ENCODE measurements around the gene B3GLCT.

The B3GLCT gene

DNA sequence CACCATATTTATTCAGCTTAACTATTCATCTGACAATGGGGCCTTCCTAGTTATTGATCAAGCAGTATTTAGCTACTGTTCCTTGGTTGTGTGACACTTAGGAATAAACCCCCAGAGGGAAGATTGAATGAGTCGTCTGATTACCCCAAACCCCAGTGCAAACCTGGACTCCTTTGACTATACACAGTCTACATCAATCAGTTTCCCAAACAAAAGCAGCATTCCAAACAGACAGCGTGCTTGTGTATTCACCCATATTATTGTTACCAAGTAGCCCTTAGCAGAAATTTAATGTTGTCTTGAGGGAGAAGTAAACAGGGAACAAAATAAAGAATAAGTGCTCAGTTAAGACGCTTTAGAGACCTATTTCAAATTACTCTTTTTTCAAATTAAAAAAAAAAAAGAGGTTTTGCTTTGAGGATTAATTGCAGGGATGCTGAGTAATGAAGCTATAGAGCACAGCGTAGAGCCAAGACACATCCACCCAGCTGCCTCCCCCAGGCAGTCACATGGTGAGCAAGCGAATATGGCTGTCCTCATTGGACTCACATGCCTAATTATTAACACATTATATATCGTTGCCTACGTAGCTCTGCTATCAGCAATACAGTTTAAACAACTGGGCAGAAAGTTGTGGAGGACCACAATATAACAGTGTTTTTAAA lies 14.7 kb upstream of the B3GLCT start:
- Histone ChIP-seq H3K4me3 (ENCODE audit: low read depth in 1 of 2, low read length in 2 of 2) (no peak overlapping the region), H3K27me3 (ENCODE audit: low read depth, low read length) (no peaks in the 10 kb centered on the region), H3K36me3 (ENCODE audit: control insufficient read depth in 1 of 2, insufficient read depth in 2 of 2, low read length in 2 of 2) (no peaks in the 10 kb centered on the region), H3K4me1 (ENCODE audit: control insufficient read depth in 1 of 2, insufficient read depth in 2 of 2, low read length in 2 of 2) (no peaks in the 10 kb centered on the region), H3K27ac (ENCODE audit: low read length) (no peak overlapping the region), H3K9me3 (ENCODE audit: control insufficient read depth in 1 of 2, low read length in 2 of 2) (no peaks in the 10 kb centered on the region)

DNA sequence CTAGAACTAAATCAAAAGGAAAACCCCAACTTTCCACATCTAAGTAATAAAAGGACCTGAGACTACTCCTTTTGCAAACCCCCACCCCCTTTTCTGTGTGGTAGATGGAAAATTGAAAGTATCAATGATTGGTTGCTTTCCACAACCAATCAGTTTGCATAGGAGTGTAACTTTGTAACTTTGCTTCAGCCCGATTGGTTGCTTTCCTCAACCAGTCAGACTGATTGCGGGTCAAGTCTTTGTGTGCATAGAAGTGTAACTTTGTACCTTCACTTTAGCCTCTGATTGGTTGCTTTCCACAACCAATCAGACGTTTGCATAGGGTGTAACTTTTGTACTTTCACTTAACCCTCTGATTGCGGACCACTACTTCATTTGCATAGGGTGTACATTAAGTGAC lies 8.0 kb upstream of the B3GLCT start:
- no peak overlapping the region for H3K4me3 ChIP-seq (ENCODE audit: low read depth in 1 of 2, low read length in 2 of 2)
- H3K9me3 ChIP-seq (ENCODE audit: control insufficient read depth in 1 of 2, low read length in 2 of 2), result no peaks in the 10 kb centered on the region
- no peaks in the 10 kb centered on the region for H3K27me3 ChIP-seq (ENCODE audit: low read depth, low read length)
- no peak overlapping the region for H3K27ac ChIP-seq (ENCODE audit: low read length)
- H3K4me1 ChIP-seq (ENCODE audit: control insufficient read depth in 1 of 2, insufficient read depth in 2 of 2, low read length in 2 of 2), result no peaks in the 10 kb centered on the region
- H3K36me3 ChIP-seq (ENCODE audit: control insufficient read depth in 1 of 2, insufficient read depth in 2 of 2, low read length in 2 of 2), result no peaks in the 10 kb centered on the region

DNA sequence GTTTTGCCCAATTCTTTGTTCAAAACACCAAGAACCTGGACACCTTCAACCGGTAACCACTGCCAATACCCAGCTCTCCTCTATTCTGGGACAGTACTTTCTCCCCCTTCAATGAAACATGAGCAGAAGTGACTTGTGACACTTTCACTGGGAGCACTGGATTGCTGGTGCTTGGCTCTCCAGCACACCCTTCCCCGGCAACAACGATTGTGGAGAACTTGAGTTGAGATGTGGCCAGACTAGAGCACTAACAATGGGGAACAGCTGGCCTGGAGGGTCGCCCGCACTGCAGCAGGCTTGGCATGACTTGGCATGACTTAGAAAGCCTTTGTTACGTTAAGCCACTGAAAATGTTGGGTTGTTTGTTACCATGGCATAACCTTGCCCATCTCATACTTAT lies 7.5 kb upstream of the B3GLCT start:
- Histone ChIP-seq H3K27me3 (ENCODE audit: low read depth, low read length) (no peaks in the 10 kb centered on the region), H3K4me1 (ENCODE audit: control insufficient read depth in 1 of 2, insufficient read depth in 2 of 2, low read length in 2 of 2) (no peaks in the 10 kb centered on the region), H3K27ac (ENCODE audit: low read length) (no peak overlapping the region), H3K4me3 (ENCODE audit: low read depth in 1 of 2, low read length in 2 of 2) (no peak overlapping the region), H3K9me3 (ENCODE audit: control insufficient read depth in 1 of 2, low read length in 2 of 2) (no peaks in the 10 kb centered on the region), H3K36me3 (ENCODE audit: control insufficient read depth in 1 of 2, insufficient read depth in 2 of 2, low read length in 2 of 2) (no peaks in the 10 kb centered on the region)

DNA sequence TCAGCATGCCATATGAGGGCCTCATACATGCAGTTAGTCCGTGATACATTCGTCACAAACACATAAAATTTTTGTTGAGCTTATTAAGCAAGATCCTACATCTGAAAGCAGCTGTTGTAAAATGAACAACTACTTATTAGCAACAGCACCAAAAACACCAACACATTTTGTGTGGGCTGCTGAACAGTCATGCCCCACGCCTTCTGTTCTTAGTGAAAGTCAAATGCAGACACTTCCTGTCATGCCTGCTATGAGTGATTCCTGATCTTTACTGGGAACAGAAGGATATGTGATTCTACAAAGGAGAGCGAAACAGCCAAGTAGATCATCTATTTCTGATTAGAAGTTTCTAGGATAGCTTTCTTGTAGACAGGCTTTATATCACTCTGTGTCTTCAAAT lies 4.2 kb upstream of the B3GLCT start:
- Histone ChIP-seq H3K27ac (ENCODE audit: low read length) (no peak overlapping the region), H3K4me3 (ENCODE audit: low read depth in 1 of 2, low read length in 2 of 2) (no peak overlapping the region), H3K4me1 (ENCODE audit: control insufficient read depth in 1 of 2, insufficient read depth in 2 of 2, low read length in 2 of 2) (peaks cover 0 to 3% of the 10 kb centered on the region in 2 donors), H3K27me3 (ENCODE audit: low read depth, low read length) (no peaks in the 10 kb centered on the region), H3K9me3 (ENCODE audit: control insufficient read depth in 1 of 2, low read length in 2 of 2) (no peaks in the 10 kb centered on the region), H3K36me3 (ENCODE audit: control insufficient read depth in 1 of 2, insufficient read depth in 2 of 2, low read length in 2 of 2) (no peaks in the 10 kb centered on the region)

DNA sequence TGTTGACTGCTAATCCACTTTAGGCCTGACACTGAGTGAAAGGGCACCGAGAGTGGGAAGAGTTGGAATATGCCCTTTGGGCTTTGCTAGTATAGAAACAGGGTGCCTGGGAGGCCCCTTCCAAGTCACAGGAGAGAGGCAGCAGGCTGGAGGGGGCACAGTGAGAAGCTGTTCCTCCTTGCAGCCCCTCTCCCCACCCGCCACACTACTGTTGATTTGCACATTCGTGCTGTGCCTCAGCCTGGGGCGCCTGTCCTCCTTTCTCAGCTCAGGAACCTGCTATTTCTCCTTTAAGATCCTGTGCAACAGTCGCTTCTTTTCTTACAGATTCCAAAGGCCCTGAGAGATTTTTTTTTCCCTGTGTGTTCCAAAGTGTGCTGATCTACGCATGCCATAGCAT lies 2.8 kb upstream of the B3GLCT start:
- Histone ChIP-seq H3K4me1 (ENCODE audit: control insufficient read depth in 1 of 2, insufficient read depth in 2 of 2, low read length in 2 of 2) (peaks cover 0 to 13% of the 10 kb centered on the region in 2 donors), H3K4me3 (ENCODE audit: low read depth in 1 of 2, low read length in 2 of 2) (no peak overlapping the region)

DNA sequence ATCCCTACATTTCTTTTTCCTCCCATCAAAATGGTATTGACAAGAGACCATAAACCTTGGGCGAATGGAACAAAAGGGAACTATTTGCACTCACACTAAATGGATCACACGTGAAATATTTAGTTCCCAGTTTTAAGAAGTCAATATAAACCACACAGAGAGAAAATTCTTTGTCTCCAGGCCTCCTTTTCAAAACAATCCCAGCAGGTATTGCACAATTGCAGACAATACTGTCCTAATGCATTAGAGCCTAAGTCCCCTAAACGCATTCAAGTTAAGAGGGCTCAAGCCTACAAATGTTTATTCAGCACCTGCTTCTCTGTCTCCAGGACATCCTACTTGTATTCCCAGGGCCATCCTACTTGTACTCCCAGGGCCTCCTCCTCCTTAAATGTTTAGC lies 1.3 kb upstream of the B3GLCT start:
- Histone ChIP-seq H3K4me3 (ENCODE audit: low read depth in 1 of 2, low read length in 2 of 2) (no peak overlapping the region), H3K9me3 (ENCODE audit: control insufficient read depth in 1 of 2, low read length in 2 of 2) (no peaks in the 10 kb centered on the region), H3K4me1 (ENCODE audit: control insufficient read depth in 1 of 2, insufficient read depth in 2 of 2, low read length in 2 of 2) (peaks cover 0 to 13% of the 10 kb centered on the region in 2 donors), H3K36me3 (ENCODE audit: control insufficient read depth in 1 of 2, insufficient read depth in 2 of 2, low read length in 2 of 2) (no peaks in the 10 kb centered on the region), H3K27me3 (ENCODE audit: low read depth, low read length) (no peaks in the 10 kb centered on the region), H3K27ac (ENCODE audit: low read length) (no peak overlapping the region)

More for the DNA sequence above, 2.8 kb upstream of the B3GLCT start:
- Histone ChIP-seq H3K27ac (ENCODE audit: low read length) (no peak overlapping the region), H3K9me3 (ENCODE audit: control insufficient read depth in 1 of 2, low read length in 2 of 2) (no peaks in the 10 kb centered on the region), H3K36me3 (ENCODE audit: control insufficient read depth in 1 of 2, insufficient read depth in 2 of 2, low read length in 2 of 2) (no peaks in the 10 kb centered on the region), H3K27me3 (ENCODE audit: low read depth, low read length) (no peaks in the 10 kb centered on the region)

DNA sequence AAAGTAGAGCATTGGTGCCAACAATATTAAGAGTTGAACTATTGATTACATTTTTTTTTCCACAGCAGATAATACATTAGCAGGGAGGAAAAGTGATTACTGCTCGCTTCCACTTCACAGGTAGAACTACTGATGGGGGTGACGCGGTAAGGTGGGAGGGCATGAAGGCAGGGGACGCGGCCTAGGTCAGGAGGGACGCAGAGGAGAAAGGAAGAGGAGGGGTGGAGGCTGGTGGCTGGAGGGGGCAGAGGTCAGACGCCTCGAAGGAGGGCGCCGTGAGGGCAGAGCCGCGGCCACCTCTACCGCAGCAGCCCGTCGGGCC lies 287 bp upstream of the B3GLCT start:
- H3K4me1 ChIP-seq (ENCODE audit: control insufficient read depth in 1 of 2, insufficient read depth in 2 of 2, low read length in 2 of 2), result peaks cover 0 to 13% of the 10 kb centered on the region in 2 donors
- no peaks in the 10 kb centered on the region for H3K36me3 ChIP-seq (ENCODE audit: control insufficient read depth in 1 of 2, insufficient read depth in 2 of 2, low read length in 2 of 2)
- no peaks in the 10 kb centered on the region for H3K27me3 ChIP-seq (ENCODE audit: low read depth, low read length)
- H3K4me3 ChIP-seq (ENCODE audit: low read depth in 1 of 2, low read length in 2 of 2), result peak overlapping the region; percentile 12 to 78
- H3K9me3 ChIP-seq (ENCODE audit: control insufficient read depth in 1 of 2, low read length in 2 of 2), result no peaks in the 10 kb centered on the region
- no peak overlapping the region for H3K27ac ChIP-seq (ENCODE audit: low read length)

DNA sequence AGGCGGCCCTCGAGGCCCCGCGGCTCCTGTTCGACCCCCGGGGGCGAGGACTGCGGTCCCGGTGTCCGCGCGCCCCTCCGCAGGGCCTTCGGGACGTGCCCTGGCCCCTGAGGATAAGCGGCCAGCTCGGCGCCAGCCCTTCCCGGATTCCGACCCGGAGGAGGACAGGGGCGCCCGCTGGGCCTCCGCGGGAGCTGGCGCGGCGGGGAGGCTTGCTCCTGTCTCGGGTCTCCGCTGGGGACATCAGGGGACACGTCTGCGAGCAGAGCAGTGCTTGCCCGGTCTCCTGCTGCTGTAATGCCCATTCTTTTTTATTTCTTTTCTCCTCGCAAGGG lies 829 bp downstream of the B3GLCT start:
- H3K4me3 ChIP-seq (ENCODE audit: low read depth in 1 of 2, low read length in 2 of 2), result peak overlapping the region; percentile 65 to 78
- no peaks in the 10 kb centered on the region for H3K27me3 ChIP-seq (ENCODE audit: low read depth, low read length)
- peaks cover 0 to 13% of the 10 kb centered on the region in 2 donors for H3K4me1 ChIP-seq (ENCODE audit: control insufficient read depth in 1 of 2, insufficient read depth in 2 of 2, low read length in 2 of 2)
- H3K27ac ChIP-seq (ENCODE audit: low read length), result peak overlapping the region; percentile 73
- H3K36me3 ChIP-seq (ENCODE audit: control insufficient read depth in 1 of 2, insufficient read depth in 2 of 2, low read length in 2 of 2), result no peaks in the 10 kb centered on the region
- no peaks in the 10 kb centered on the region for H3K9me3 ChIP-seq (ENCODE audit: control insufficient read depth in 1 of 2, low read length in 2 of 2)

DNA sequence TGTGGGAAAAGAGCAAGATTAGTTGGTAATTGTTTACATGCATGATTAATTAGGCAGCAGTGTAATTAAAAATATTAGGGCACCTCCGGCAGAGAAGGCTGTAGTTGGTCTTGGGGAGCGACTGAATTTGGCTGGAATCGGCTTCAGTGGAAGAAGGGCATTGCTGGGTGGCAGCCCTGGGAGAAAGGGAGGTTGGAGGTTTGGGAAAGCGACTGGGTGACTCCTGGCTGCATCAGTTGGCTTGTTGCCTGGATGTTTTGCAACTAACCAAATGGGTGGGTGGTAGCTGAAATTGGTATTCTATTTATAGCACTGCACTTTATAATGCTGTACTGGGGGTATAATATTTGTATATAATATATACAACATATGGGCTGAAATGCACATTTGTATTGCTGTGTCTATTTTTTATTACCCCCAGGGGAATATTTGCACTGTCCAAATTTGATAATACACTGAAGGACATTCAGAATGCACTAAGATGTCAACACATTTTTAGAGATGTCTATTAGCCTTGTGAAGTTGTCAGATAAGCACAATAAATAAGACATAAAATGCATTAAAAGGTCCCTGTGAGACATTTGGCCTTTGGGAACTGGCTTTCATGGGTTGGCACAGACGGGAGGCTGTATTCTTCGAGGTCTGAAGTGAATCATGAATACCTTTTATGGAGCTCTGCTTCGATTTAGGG lies 1.7 kb downstream of the B3GLCT start:
- Histone ChIP-seq H3K27me3 (ENCODE audit: low read depth, low read length) (no peaks in the 10 kb centered on the region), H3K27ac (ENCODE audit: low read length) (no peak overlapping the region), H3K4me3 (ENCODE audit: low read depth in 1 of 2, low read length in 2 of 2) (peak overlapping the region; percentile 65 to 78), H3K9me3 (ENCODE audit: control insufficient read depth in 1 of 2, low read length in 2 of 2) (no peaks in the 10 kb centered on the region), H3K36me3 (ENCODE audit: control insufficient read depth in 1 of 2, insufficient read depth in 2 of 2, low read length in 2 of 2) (no peaks in the 10 kb centered on the region), H3K4me1 (ENCODE audit: control insufficient read depth in 1 of 2, insufficient read depth in 2 of 2, low read length in 2 of 2) (peaks cover 0 to 13% of the 10 kb centered on the region in 2 donors)

DNA sequence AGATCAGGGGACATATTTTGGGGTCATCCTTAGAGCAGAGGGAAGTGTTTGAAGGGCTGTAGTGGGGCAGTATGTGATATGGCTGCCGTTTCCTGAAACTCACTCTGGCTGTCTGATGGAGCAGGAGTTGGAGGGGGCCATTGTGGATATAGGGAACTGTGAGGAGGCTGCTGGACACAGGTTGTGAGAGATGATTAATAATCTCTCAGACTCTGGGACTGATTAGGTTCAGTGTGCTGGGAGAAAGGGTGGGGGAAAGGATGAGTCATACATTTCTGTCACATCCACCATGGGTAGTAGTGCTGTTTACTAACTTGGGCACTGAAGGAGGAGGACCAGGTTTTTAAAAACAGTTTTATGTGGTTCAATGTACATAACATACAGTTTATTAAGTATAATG lies 4.8 kb downstream of the B3GLCT start:
- H3K9me3 ChIP-seq (ENCODE audit: control insufficient read depth in 1 of 2, low read length in 2 of 2), result no peaks in the 10 kb centered on the region
- H3K4me1 ChIP-seq (ENCODE audit: control insufficient read depth in 1 of 2, insufficient read depth in 2 of 2, low read length in 2 of 2), result peaks cover 2 to 31% of the 10 kb centered on the region in 2 donors
- H3K27me3 ChIP-seq (ENCODE audit: low read depth, low read length), result no peaks in the 10 kb centered on the region
- no peak overlapping the region for H3K4me3 ChIP-seq (ENCODE audit: low read depth in 1 of 2, low read length in 2 of 2)
- H3K36me3 ChIP-seq (ENCODE audit: control insufficient read depth in 1 of 2, insufficient read depth in 2 of 2, low read length in 2 of 2), result no peaks in the 10 kb centered on the region
- H3K27ac ChIP-seq (ENCODE audit: low read length), result no peak overlapping the region

DNA sequence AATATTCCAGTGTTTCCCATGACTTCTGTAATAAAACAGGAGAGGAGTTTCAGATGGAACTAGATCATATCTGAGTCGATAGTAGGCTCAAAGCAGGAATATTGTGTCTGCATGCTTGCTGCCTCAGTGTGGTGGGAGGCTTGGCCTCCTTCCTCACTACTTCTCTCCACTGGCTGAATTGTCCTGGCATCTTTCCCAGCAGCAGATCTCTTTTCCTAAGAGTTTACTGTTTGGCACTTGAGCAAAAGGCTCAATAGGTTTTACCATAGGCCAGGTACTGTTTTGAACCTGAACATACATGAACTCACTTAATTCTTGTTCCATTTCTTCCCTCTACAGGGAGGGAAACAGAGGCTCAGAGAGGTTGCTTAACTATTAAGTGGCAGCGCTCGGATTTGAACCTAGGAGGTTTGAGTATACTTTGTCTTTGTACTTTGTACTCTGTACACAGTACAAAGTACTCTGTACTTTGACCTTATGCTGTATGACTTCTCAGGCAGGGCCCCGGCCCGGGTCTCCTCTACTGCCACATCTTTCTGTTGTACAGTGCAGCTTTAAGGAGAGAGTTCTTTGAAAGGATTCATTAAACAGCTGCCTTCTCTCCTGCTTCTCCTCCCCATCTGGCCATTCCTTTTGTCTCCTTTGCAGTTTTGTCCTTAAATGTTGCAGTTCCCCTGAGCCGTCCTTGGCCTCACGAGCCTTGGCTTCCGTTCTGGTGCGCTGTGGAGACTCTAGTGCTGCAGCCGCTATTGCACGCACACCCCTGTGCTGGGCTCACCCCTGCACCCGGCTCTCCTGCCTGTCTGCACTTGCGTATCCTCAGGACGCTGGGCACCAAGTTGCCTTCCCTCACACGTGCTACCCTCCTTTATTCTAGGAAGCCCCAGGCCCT lies 8.1 kb downstream of the B3GLCT start:
- Histone ChIP-seq H3K27ac (ENCODE audit: low read length) (no peak overlapping the region), H3K9me3 (ENCODE audit: control insufficient read depth in 1 of 2, low read length in 2 of 2) (no peaks in the 10 kb centered on the region), H3K27me3 (ENCODE audit: low read depth, low read length) (no peaks in the 10 kb centered on the region), H3K36me3 (ENCODE audit: control insufficient read depth in 1 of 2, insufficient read depth in 2 of 2, low read length in 2 of 2) (no peaks in the 10 kb centered on the region), H3K4me3 (ENCODE audit: low read depth in 1 of 2, low read length in 2 of 2) (peak overlapping the region in 1 of 2 donors; percentile 30), H3K4me1 (ENCODE audit: control insufficient read depth in 1 of 2, insufficient read depth in 2 of 2, low read length in 2 of 2) (peaks cover 4 to 26% of the 10 kb centered on the region in 2 donors)
